GM12891 (cell line): ENCODE measurements around the gene ATRNL1.
A peak's percentile ranks its signal among the peaks of the same experiment; 100 is the strongest.
"Not testable (repeated sequence)": the region's sequence is repeated elsewhere in the genome, so short reads cannot be mapped to it uniquely, and the experiment has no call there.

Experiments used
- DNase-seq: peaks from one replicate; pipeline ENCODE4 v3.0.0; 2011; ENCODE audit warnings: low spot score; ENCODE audit not compliant: insufficient read length
- FAIRE-seq: peaks from 2 replicates; lab custom pipeline; 2011; peaks lifted over from hg19 to GRCh38; lab: Jason Lieb, UNC
- PAX5 ChIP-seq: IDR thresholded peaks from 2 replicates; pipeline ENCODE4 v1.6.1; 2011; ENCODE audit warnings: low read length, moderate library complexity, mild to moderate bottlenecking; ENCODE audit not compliant: insufficient read depth, severe bottlenecking
- POLR2A ChIP-seq: IDR thresholded peaks from 2 replicates; pipeline ENCODE4 v1.6.1; 2011; ENCODE audit warnings: low read depth, low read length, control low read depth
- POLR2AphosphoS5 ChIP-seq: IDR thresholded peaks from 2 replicates; pipeline ENCODE4 v1.6.1; 2011; ENCODE audit warnings: low read depth, low read length, control low read depth
- POU2F2 ChIP-seq: IDR thresholded peaks from 2 replicates; pipeline ENCODE4 v1.6.1; 2011; ENCODE audit warnings: low read depth, mild to moderate bottlenecking, control low read depth, low read length, moderate library complexity
- SPI1 ChIP-seq: IDR thresholded peaks from 2 replicates; pipeline ENCODE4 v1.6.1; 2011; ENCODE audit warnings: low read depth, low read length, control low read depth
- TAF1 ChIP-seq: IDR thresholded peaks from 2 replicates; pipeline ENCODE4 v1.6.1; 2011; ENCODE audit warnings: low read depth, low read length, control low read depth

The ATRNL1 gene

GRCh38 chr10:115503546-115503945 is 410.4 kb downstream of the ATRNL1 start:
- no peak for DNase-seq
- FAIRE-seq = no peak
- TF ChIP-seq TAF1 = no peak
- no peak for TF ChIP-seq SPI1
- no peak for TF ChIP-seq PAX5
- no peak for TF ChIP-seq POLR2A
- TF ChIP-seq POU2F2 = no peak
- TF ChIP-seq POLR2AphosphoS5 = no peak

DNA sequence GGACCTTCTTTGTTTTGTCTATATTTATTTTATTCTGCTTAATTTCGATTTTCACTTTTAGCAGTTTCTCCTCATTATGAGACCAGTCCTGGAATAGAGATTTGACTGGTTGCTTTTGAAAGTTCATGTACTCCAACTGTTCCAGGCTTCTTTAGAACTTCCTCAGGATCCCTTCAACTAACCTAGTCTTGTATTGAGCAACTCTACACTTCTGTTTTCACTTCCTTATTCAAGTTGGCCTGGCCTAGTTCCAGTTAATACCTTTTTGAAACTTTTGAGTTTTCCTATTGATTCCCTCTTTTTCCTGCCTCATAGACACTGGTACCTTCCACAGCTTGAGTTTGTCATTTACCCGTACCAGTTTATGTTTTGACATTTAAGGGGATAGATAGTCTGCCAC is 421.7 kb downstream of the ATRNL1 start:
- DNase-seq = no peak
- FAIRE-seq = no peak

GRCh38 chr10:115525141-115525540 is 432.0 kb downstream of the ATRNL1 start:
- no peak for FAIRE-seq
- TF ChIP-seq POU2F2 (no peak), SPI1 (no peak), TAF1 (no peak), PAX5 (no peak), POLR2A (no peak), POLR2AphosphoS5 (no peak)
- DNase-seq = no peak

More for the DNA sequence above, 421.7 kb downstream of the ATRNL1 start:
- TF ChIP-seq SPI1 = peak; percentile 48; the same call in 1 of the 2 replicates
- TF ChIP-seq TAF1 = no peak
- TF ChIP-seq POLR2AphosphoS5 = no peak
- no peak for TF ChIP-seq POU2F2

GRCh38 chr10:115527682-115528081 is 434.5 kb downstream of the ATRNL1 start:
- DNase-seq, FAIRE-seq: not testable (repeated sequence)

- FAIRE-seq, DNase-seq: not testable (repeated sequence)
Measured at GRCh38 chr10:115536401-115536800, 443.2 kb downstream of the ATRNL1 start.

DNA sequence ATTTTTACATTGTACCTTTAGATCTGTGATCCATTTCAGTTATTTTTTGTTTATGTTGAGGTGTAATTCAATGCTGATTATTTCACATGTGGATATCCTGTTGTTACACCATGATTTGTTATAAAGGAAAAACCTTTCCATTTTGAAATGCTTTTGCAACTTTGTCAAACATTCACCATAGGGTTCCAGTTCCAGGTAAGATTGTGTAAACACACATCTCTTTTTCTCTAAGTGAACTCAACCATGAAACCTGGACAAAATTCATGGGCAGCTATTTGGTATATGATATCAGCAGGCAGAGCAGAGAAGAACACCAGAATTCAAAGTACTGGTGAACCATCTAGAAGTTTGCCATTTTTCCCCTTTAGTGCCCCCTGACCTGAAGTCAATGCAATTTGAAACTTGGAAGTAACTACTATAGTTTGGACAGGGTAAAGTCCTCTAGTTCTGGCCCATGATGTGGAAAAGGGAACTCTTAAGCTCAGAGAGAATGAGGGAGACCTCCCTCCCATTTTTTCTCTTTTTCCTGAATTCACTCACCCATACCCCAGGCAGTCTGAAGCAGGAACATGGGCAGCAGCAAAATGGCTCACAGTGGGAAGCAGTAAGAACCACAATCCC is 446.1 kb downstream of the ATRNL1 start:
- no peak for TF ChIP-seq TAF1
- no peak for TF ChIP-seq POU2F2
- TF ChIP-seq POLR2AphosphoS5 = no peak
- TF ChIP-seq SPI1 = no peak
- no peak for TF ChIP-seq PAX5
- TF ChIP-seq POLR2A = no peak
- no peak for FAIRE-seq
- no peak for DNase-seq

GRCh38 chr10:115555887-115556402 is 462.8 kb downstream of the ATRNL1 start:
- FAIRE-seq (no peak), DNase-seq (no peak)
- no peak for TF ChIP-seq PAX5

DNA sequence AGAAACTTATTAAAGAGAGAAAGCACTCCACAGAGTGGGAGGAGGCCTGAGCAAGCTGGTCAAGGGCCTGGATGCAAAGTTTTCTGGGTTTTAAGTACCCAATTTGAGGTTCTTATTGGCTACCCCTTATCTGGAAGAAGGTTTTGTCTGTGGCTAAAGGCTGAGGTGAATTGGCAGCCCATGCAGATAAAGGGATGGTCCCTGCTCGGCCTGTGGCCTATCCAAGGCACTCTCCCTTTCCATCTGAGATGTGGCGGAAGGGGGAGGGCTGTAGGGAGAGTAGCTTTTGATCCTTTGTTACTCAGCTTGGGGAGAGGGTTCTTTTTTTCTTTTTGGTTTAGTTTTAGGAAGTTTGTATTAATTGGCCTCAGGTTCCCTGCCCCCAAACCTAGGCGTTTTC is 465.1 kb downstream of the ATRNL1 start:
- FAIRE-seq = no peak
- no peak for DNase-seq
- no peak for TF ChIP-seq SPI1
- no peak for TF ChIP-seq POU2F2
- no peak for TF ChIP-seq PAX5
- TF ChIP-seq POLR2A = no peak
- no peak for TF ChIP-seq POLR2AphosphoS5
- no peak for TF ChIP-seq TAF1

- DNase-seq (no peak), FAIRE-seq (no peak)
- TF ChIP-seq PAX5 (no peak), POLR2A (no peak), TAF1 (no peak), SPI1 (no peak)
Measured at GRCh38 chr10:115566867-115567266, 473.7 kb downstream of the ATRNL1 start.

- FAIRE-seq (no peak), DNase-seq (no peak)
- TF ChIP-seq SPI1 = no peak
- no peak for TF ChIP-seq POLR2A
- TF ChIP-seq PAX5 = no peak
- no peak for TF ChIP-seq TAF1
- no peak for TF ChIP-seq POU2F2
- no peak for TF ChIP-seq POLR2AphosphoS5
Measured at GRCh38 chr10:115572740-115573455, 479.7 kb downstream of the ATRNL1 start.

DNA sequence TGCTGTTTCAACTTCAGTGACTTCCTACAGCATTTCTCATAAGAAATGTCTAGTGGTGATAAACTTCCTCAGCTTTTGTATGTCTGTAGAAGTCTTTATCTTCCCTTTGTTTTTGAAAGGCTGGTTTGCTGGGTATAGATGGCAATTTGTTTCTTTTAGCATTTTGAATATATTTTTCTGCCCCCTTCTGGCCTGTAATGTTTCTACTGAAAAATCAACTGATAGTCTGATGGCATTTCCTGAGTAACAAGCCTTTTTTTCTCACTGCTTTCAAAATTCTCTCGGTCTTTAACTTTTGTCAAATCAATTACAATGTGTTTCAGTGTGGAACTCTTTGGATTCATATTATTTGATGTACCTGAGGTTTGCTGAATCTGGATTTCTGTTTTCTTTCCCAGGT is 487.1 kb downstream of the ATRNL1 start:
- no peak for FAIRE-seq
- TF ChIP-seq SPI1 (no peak), PAX5 (no peak), POLR2AphosphoS5 (no peak), TAF1 (no peak), POLR2A (no peak), POU2F2 (no peak)
- no peak for DNase-seq

- no peak for DNase-seq
- no peak for FAIRE-seq
- no peak for TF ChIP-seq TAF1
Measured at GRCh38 chr10:115593060-115593459, 499.9 kb downstream of the ATRNL1 start.
